Measurements from ENCODE around the gene RNASE11. TPM values are rescaled to one million over a fixed set of nuclear protein-coding genes. Genes with fewer than 3 reads are reported as not detected.
A peak's percentile ranks its signal among the peaks of the same experiment; 100 is the strongest.

The RNASE11 gene
- polyA plus RNA-seq (2011; rRNA removed) (not detected in 2 replicates), polyA minus RNA-seq (2011; rRNA and poly(A)+ RNA removed) (not detected in 2 replicates)

- Histone ChIP-seq H3K4me3 (ENCODE audit: low read depth, low read length) (no peak within 1 kb of the TSS), H3K36me3 (ENCODE audit: control insufficient read depth, insufficient read depth, low read length) (no peaks in the 10 kb centered on the region), H3K27me3 (ENCODE audit: control insufficient read depth, insufficient read depth, low read length) (no peaks in the 10 kb centered on the region; the same call in 1 of the 2 replicates)
- ChIA-PET POLR2A (no interaction called here), CTCF (no interaction called here)
- no peak for TF ChIP-seq CTCF (IDR thresholded peaks at IDR 0.05; ENCODE audit: insufficient read depth, low read depth, low read length)
- no peak for DNase-seq (ENCODE audit: low read depth)
These were observed at the start of gene RNASE11 for GRCh38 chr14:20587489-20588154. Gene RNASE11, minus strand, starts transcription at chr14:20588001.

- Histone ChIP-seq H3K4me3 (ENCODE audit: low read depth, low read length) (peak overlapping the region; percentile 11), H3K36me3 (ENCODE audit: control insufficient read depth, insufficient read depth, low read length) (no peaks in the 10 kb centered on the region), H3K27me3 (ENCODE audit: control insufficient read depth, insufficient read depth, low read length) (peaks cover 3% of the 10 kb centered on the region)
- DNase-seq (ENCODE audit: low read depth): no peak
- CTCF ChIA-PET: interaction anchor here (0.5 to 2.4 kb wide), 3 partner anchors 13 to 51 kb away, joined by 3 to 13 read pairs (median 7); partner anchors contain the start of gene RNASE4
- TF ChIP-seq CTCF (IDR thresholded peaks at IDR 0.05; ENCODE audit: insufficient read depth, low read depth, low read length): no peak
- POLR2A ChIA-PET: no interaction called here
These were observed 45.3 kb upstream of the RNASE11 start for GRCh38 chr14:20632831-20633691.

- no peaks in the 10 kb centered on the region for H3K36me3 ChIP-seq (ENCODE audit: control insufficient read depth, insufficient read depth, low read length)
- peaks cover 3% of the 10 kb centered on the region for H3K27me3 ChIP-seq (ENCODE audit: control insufficient read depth, insufficient read depth, low read length)
- ChIA-PET POLR2A (no interaction called here), CTCF (interaction anchor here (2.2 to 2.4 kb wide), 2 partner anchors 19 to 52 kb away, joined by 7 to 13 read pairs; partner anchors contain the start of gene RNASE4)
- no peak for TF ChIP-seq CTCF (IDR thresholded peaks at IDR 0.05; ENCODE audit: insufficient read depth, low read depth, low read length)
- H3K4me3 ChIP-seq (ENCODE audit: low read depth, low read length): peak overlapping the region; percentile 11
- no peak for DNase-seq (ENCODE audit: low read depth)
These were observed 44.6 kb upstream of the RNASE11 start for GRCh38 chr14:20632448-20632830.

- POLR2A ChIA-PET: interaction anchor here (1.5 kb wide), 1 partner anchor 50 kb away, joined by 3 read pairs; no protein-coding TSS in a partner anchor
- H3K36me3 ChIP-seq (ENCODE audit: control insufficient read depth, insufficient read depth, low read length): no peaks in the 10 kb centered on the region
- CTCF ChIA-PET: interaction anchor here (1.2 to 2.4 kb wide), 3 partner anchors 18 to 52 kb away, joined by 3 to 13 read pairs (median 7); partner anchors contain the start of gene RNASE4
- H3K4me3 ChIP-seq (ENCODE audit: low read depth, low read length): no peak overlapping the region
- no peak for TF ChIP-seq CTCF (IDR thresholded peaks at IDR 0.05; ENCODE audit: insufficient read depth, low read depth, low read length)
- H3K27me3 ChIP-seq (ENCODE audit: control insufficient read depth, insufficient read depth, low read length): peaks cover 3% of the 10 kb centered on the region
- no peak for DNase-seq (ENCODE audit: low read depth)
These were observed 44.1 kb upstream of the RNASE11 start for GRCh38 chr14:20631880-20632389.

Measured in BJ (cell line).